Stimulated activated CD4-positive, alpha-beta T cell treated with anti-CD3 and anti-CD28 coated beads, Interleukin-1b, Interleukin-23, amount 100 ng/mL, for 48 hours (primary cell): ENCODE data around the gene SUCLA2.

ENCODE experiments used
- DNase-seq: peaks from one replicate; pipeline ENCODE4 v3.0.0-alpha.2; 2020

Gene SUCLA2

DNA sequence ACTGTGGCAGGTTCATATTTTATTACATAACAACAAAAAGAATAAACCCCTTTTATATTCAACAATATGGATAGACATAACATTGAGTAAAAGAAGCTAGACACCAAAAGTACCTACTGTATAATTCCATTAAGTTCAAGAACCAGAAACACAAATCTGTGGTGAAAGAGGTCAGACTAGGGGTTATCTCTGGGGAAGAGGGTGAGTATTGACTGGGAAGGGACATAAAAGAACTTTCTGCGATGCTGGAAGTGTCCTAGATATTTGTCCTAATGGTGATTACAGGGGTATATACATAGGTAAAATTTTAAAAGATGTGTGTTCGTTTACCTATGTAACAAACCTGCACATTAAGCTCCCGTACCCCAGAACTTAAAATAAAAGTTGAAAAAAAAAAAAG is 103.0 kb downstream of the SUCLA2 start:
- no peak for DNase-seq

DNA sequence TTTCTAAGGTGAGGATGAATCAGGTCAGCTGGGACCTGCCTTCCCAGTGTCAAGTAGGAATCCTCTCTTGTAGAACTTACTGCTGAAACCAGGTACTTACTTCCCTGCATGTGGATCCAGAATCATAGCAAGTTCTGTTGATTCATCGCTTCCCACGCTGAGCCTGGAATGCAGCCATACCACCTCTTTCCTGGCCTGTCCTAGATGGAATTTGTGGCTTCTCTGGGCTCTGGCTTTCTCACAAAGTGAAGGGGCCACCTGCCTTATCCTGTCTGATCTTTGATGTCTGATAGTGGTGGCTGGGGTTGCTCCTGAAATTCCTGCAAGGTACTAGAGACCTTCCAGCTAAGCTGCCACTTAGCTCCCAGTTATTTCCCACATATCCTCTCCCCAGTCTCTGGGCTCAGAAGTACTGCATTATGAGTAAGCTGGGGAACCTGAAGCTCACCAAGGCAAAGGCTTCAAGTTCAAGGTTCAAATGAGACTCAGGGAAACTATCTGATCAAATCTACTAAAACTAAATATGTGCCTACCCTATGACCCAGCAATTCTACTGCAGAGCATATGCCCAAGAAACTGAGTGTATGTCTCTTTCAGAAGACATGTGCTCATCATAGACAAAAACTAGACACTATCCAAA is 103.5 kb downstream of the SUCLA2 start:
- no peak for DNase-seq

DNA sequence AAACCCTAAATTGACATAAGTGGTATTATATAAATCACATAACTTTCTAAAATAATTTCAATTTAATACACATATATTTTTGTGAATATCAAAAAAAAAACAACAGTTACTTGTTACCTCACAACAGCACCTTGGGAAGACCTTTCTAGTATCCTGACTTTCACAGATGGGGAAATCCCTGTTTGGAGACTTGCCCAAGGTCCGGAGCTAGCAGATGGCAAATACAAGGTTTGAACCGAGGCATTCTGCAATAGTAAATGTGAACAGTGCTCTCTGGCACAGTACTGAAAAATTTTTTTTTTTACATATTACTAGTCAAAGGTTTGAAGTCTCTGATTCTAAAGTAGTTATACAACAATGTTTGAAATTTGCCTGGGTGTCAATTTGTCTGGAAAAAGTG is 104.5 kb downstream of the SUCLA2 start:
- no peak for DNase-seq

DNA sequence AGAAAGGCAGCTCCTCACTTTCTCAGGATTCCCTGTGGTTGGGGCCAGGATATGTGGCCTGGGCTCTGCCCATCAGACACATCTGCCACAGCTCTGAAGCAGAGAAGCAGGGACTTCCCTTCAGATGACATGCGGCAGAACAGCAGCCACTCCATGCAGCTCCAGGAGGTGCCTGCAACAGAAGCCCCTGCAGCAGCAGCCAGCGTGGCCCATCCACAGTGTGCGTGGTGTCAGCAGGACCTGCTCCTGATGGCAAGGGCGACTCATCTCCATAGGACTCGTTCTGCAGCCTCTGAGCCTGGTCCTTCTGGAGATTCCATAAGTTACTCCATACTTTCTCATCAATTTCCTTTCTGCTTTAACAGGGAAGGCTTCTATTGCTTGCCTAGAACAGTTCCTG is 105.0 kb downstream of the SUCLA2 start:
- DNase-seq, result no peak

DNA sequence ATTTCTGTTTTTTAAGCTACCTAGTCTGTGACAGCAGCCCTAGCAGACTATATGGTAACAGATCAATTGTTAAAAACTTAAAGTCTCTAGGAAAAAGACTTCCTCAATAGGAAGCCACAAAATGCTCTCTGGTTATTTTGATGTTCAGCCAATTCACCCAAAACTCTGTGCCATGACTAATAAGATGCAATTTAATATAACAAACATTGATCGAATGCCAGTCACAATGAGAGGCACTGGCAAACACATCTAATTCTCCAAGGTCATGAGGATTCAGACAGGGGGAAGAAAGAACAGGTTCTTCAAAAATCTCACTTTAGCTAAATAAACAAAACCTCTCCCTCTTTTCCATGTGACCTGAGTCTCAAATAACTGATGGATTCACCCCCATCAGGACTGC is 107.5 kb downstream of the SUCLA2 start:
- DNase-seq, result no peak
